DND-41 (cell line): ENCODE measurements around the gene CHN2.

Experiments
- ATAC-seq: fragments of 200-7000 bp; cut with Tn5 transposase; 3 replicates; pipeline ENCODE4 v1.9.1; 2021; ENCODE audit warnings: low read depth; ENCODE audit not compliant: insufficient read depth
- DNase-seq: peaks from one replicate; pipeline ENCODE4 v3.0.0-alpha.2; 2020
- H2AFZ ChIP-seq: 2 replicates; pipeline ENCODE4 v1.6.0; 2012; ENCODE audit warnings: low read depth, low read length
- H3K27ac ChIP-seq: 2 replicates; pipeline ENCODE4 v1.5.1; 2012; ENCODE audit warnings: low read length, inconsistent platforms
- H3K27me3 ChIP-seq: fragments of 200-600 bp; sonication (generic); 2 replicates; pipeline ENCODE4 v1.6.0; 2012; ENCODE audit warnings: low read length, mild to moderate bottlenecking, inconsistent platforms; ENCODE audit not compliant: insufficient read depth, poor library complexity
- H3K36me3 ChIP-seq: 2 replicates; pipeline ENCODE4 v1.5.1; 2012; ENCODE audit warnings: low read length, inconsistent platforms; ENCODE audit not compliant: insufficient read depth
- H3K4me1 ChIP-seq: 2 replicates; pipeline ENCODE4 v1.5.1; 2012; ENCODE audit warnings: mild to moderate bottlenecking, low read length; ENCODE audit not compliant: insufficient read depth
- H3K4me2 ChIP-seq: 2 replicates; pipeline ENCODE4 v1.6.0; 2012; ENCODE audit warnings: mild to moderate bottlenecking, moderate library complexity, low read length, inconsistent platforms; ENCODE audit not compliant: insufficient read depth
- H3K4me3 ChIP-seq, 2 experiments: fragments of 200-600 bp in 1 of 2; shearing (Covaris generic) in 1 of 2; 2 replicates each; pipeline ENCODE4 v1.5.1; 2012 to 2016; ENCODE audit warnings: inconsistent platforms in 2 of 2, low read length in 2 of 2, mild to moderate bottlenecking in 2 of 2, low read depth in 1 of 2, moderate library complexity in 1 of 2
- H3K79me2 ChIP-seq: 2 replicates; pipeline ENCODE4 v1.6.0; 2012; ENCODE audit warnings: low read length, inconsistent platforms; ENCODE audit not compliant: insufficient read depth
- H3K9ac ChIP-seq: 2 replicates; pipeline ENCODE4 v1.6.0; 2012; ENCODE audit warnings: low read depth, mild to moderate bottlenecking, inconsistent platforms, low read length, moderate library complexity
- H3K9me3 ChIP-seq: 2 replicates; pipeline ENCODE4 v1.5.1; 2012; ENCODE audit warnings: low read length, moderate library complexity, mild to moderate bottlenecking, inconsistent platforms; ENCODE audit not compliant: insufficient read depth, severe bottlenecking
- H4K20me1 ChIP-seq: 2 replicates; pipeline ENCODE4 v1.6.0; 2012; ENCODE audit warnings: low read length; ENCODE audit not compliant: insufficient read depth
- CTCF ChIP-seq: IDR thresholded peaks from 2 replicates; pipeline ENCODE4 v1.5.1; 2012; ENCODE audit warnings: borderline replicate concordance, low read length, moderate library complexity, mild to moderate bottlenecking; ENCODE audit not compliant: poor library complexity, severe bottlenecking; ENCODE audit errors: extremely low read depth
- EZH2 ChIP-seq: IDR thresholded peaks from 3 replicates; pipeline ENCODE4 v1.6.1; 2012; ENCODE audit warnings: borderline replicate concordance, low read depth, mild to moderate bottlenecking, moderate library complexity, low read length, inconsistent platforms; ENCODE audit not compliant: severe bottlenecking

The CHN2 gene

GRCh38 chr7:29454899-29455451 lies 260.4 kb downstream of the CHN2 start:
- Histone ChIP-seq H3K4me3 (no peak overlapping the region), H3K9me3 (no peaks in the 10 kb centered on the region), H3K36me3 (no peaks in the 10 kb centered on the region), H3K27ac (no peak overlapping the region), H4K20me1 (no peaks in the 10 kb centered on the region), H3K27me3 (no peaks in the 10 kb centered on the region), H3K4me1 (no peaks in the 10 kb centered on the region), H2AFZ (no peak overlapping the region), H3K9ac (no peak overlapping the region), H3K4me2 (no peak overlapping the region), H3K79me2 (no peaks in the 10 kb centered on the region)
- no peak for DNase-seq
- TF ChIP-seq EZH2: no peak
- no peak for TF ChIP-seq CTCF
- ATAC-seq: no peak

GRCh38 chr7:29457141-29457561 lies 262.6 kb downstream of the CHN2 start:
- no peak for DNase-seq
- Histone ChIP-seq H3K4me2 (no peak overlapping the region), H2AFZ (no peak overlapping the region), H3K27me3 (no peaks in the 10 kb centered on the region), H3K9me3 (no peaks in the 10 kb centered on the region), H3K4me3 (no peak overlapping the region), H3K79me2 (no peaks in the 10 kb centered on the region), H4K20me1 (no peaks in the 10 kb centered on the region), H3K36me3 (no peaks in the 10 kb centered on the region), H3K4me1 (no peaks in the 10 kb centered on the region), H3K27ac (no peak overlapping the region), H3K9ac (no peak overlapping the region)
- no peak for ATAC-seq
- no peak for TF ChIP-seq CTCF
- no peak for TF ChIP-seq EZH2

- Histone ChIP-seq H3K9me3 (no peaks in the 10 kb centered on the region), H3K4me1 (no peaks in the 10 kb centered on the region), H2AFZ (no peak overlapping the region), H3K9ac (no peak overlapping the region), H3K36me3 (no peaks in the 10 kb centered on the region), H4K20me1 (no peaks in the 10 kb centered on the region), H3K4me2 (no peak overlapping the region), H3K4me3 (no peak overlapping the region), H3K27me3 (no peaks in the 10 kb centered on the region), H3K79me2 (no peaks in the 10 kb centered on the region), H3K27ac (no peak overlapping the region)
- no peak for ATAC-seq
- TF ChIP-seq CTCF (no peak), EZH2 (no peak)
- DNase-seq: no peak
Observed at GRCh38 chr7:29457565-29458011, 263.0 kb downstream of the CHN2 start.

- no peak for ATAC-seq
- H3K9me3 ChIP-seq: no peaks in the 10 kb centered on the region
- TF ChIP-seq CTCF (no peak), EZH2 (no peak)
Observed at GRCh38 chr7:29458933-29459332, 264.4 kb downstream of the CHN2 start.

More at GRCh38 chr7:29458933-29459332, 264.4 kb downstream of the CHN2 start:
- no peaks in the 10 kb centered on the region for H3K36me3 ChIP-seq
- H3K79me2 ChIP-seq: no peaks in the 10 kb centered on the region
- H2AFZ ChIP-seq: no peak overlapping the region
- no peak overlapping the region for H3K4me3 ChIP-seq
- no peak for DNase-seq
- H3K4me1 ChIP-seq: no peaks in the 10 kb centered on the region
- no peaks in the 10 kb centered on the region for H3K27me3 ChIP-seq
- H4K20me1 ChIP-seq: no peaks in the 10 kb centered on the region
- H3K27ac ChIP-seq: no peak overlapping the region
- no peak overlapping the region for H3K9ac ChIP-seq
- H3K4me2 ChIP-seq: no peak overlapping the region
